Measurements from ENCODE around the gene CDH15. TPM values are rescaled to one million over a fixed set of nuclear protein-coding genes. Genes with fewer than 3 reads are reported as not detected.

Gene CDH15
- total and polyA plus RNA-seq, 2 of the 13 experiments (the other 11 are each of a cell fraction or from before 2014, with no cell fraction given), result 0.74 to 2.2 TPM

DNA sequence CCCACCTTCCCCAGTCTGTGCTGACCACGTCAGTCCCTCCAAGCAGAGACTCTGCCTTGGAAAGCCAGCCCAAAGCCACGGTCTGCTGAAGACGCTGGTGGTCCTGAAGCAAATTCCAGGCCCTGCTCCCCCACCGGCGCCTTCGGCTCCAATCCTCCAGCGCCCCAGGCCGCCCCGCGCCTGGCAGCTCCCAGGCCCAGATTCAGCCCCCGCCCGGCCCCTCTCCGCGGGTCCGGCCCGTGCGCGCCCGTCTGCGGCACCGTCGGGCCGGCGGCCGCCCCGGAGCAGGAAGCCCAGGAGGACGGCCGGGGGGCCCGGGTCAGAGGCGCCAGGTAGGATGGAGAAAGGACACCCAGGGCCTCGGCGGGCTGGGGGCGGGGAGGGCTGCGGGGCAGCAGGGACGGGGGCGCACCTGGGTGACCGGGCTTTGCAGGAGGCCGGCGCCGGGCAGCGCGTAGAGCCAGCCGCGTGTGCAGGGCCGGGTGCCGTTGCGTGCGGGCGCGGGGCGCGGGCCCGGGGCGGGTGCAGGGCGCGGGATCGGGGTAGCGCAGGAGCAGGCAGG, 29.4 kb downstream of the CDH15 start (continued):
- 0 out of 2 replicates have a peak, but pooled peaks have one; percentile 28 for TF ChIP-seq ETV6 (CRISPR knock-in tag; conservative IDR thresholded peaks at IDR 0.05)
- peak; percentile 16; the same call in 1 of the 2 replicates for TF ChIP-seq NR0B2 (CRISPR knock-in tag; IDR thresholded peaks at IDR 0.05)
- TF ChIP-seq ZFY (CRISPR knock-in tag; IDR thresholded peaks at IDR 0.05), result peak; percentile 37

- Histone ChIP-seq H3K4me2 (ENCODE audit: low read depth, low read length) (peak overlapping the region; percentile 98), H3K9ac (ENCODE audit: insufficient read depth, low read depth, low read length) (peak overlapping the region; percentile 92), H3K9me3 (ENCODE audit: low read length) (no peaks in the 10 kb centered on the region), H3K27ac (ENCODE audit: extremely low read length, insufficient read depth, low read length) (peak overlapping the region; percentile 82), H3K27me3 (ENCODE audit: control insufficient read depth in 1 of 2, insufficient read depth in 2 of 2, low read length in 2 of 2) (no peaks in the 10 kb centered on the region; a peak in 1 of 5 replicates), H3K79me2 (ENCODE audit: insufficient read depth, low read length) (peaks cover 19% of the 10 kb centered on the region), H3K4me1 (ENCODE audit: insufficient read depth, low read length) (peaks cover 33% of the 10 kb centered on the region), H3K4me3 (replicated peaks in 1 of 3; ENCODE audit: insufficient read depth in 1 of 3, low read depth in 2 of 3, low read length in 3 of 3) (peak overlapping the region; percentile 62 to 99 (median 92)), H4K20me1 (ENCODE audit: insufficient read depth, low read length) (no peaks in the 10 kb centered on the region), H3K36me3 (replicated peaks in 1 of 2; ENCODE audit: control insufficient read depth in 1 of 2, insufficient read depth in 2 of 2, low read length in 2 of 2) (no peaks in the 10 kb centered on the region; a peak in 1 of 5 replicates), H2AFZ (ENCODE audit: low read length) (no peak overlapping the region)
- FAIRE-seq, result peak; percentile 54
- POLR2A ChIA-PET, result interaction anchor here (0.6 to 3.9 kb wide), 5 partner anchors 10 to 363 kb away, joined by 3 to 44 read pairs (median 8); partner anchors contain the start of gene ZNF778
- WGBS (ENCODE audit: low lambda C conversion rate), result 10% methylated on average over 32 of the region's 111 CpGs
- intact Hi-C loops (cut with micrococcal nuclease; ENCODE audit: unreplicated experiment) (loop anchor here (1.0 to 2.0 kb wide), 2 partner anchors 16 to 17 kb away; partner anchors contain the start of gene ZNF778), in situ Hi-C loops (cut with HindIII; ENCODE audit: extremely low pct_ligation_motif_present, low pct_unique_long_range_greater_than_20kb) (no loop called here)
- CTCF ChIA-PET (ENCODE audit: low intra/inter-chr PET ratio, low total read pairs), result no interaction called here
- peak; percentile 78 for DNase-seq (ENCODE audit: low spot score)
- peak; percentile 32 for ATAC-seq
- BruUV-seq (replicated peaks), result no TSS peak
- TF ChIP-seq AGO2 (optimal IDR thresholded peaks at IDR 0.05; ENCODE audit: low read depth, low read length) (no peak), U2AF2 (IDR thresholded peaks at IDR 0.05; ENCODE audit: low read depth, low read length) (no peak), GATAD2A (CRISPR knock-in tag; IDR thresholded peaks at IDR 0.05) (no peak), HNRNPLL (IDR thresholded peaks at IDR 0.05; ENCODE audit: low read depth, low read length, poor library complexity, severe bottlenecking) (peak; percentile 85), ZNF44 (CRISPR knock-in tag; IDR thresholded peaks at IDR 0.05) (no peak), ETV6 (CRISPR knock-in tag; conservative IDR thresholded peaks at IDR 0.05) (no peak), ZNF234 (CRISPR knock-in tag; conservative IDR thresholded peaks at IDR 0.05) (no peak), NRL (CRISPR knock-in tag; IDR thresholded peaks at IDR 0.05; ENCODE audit: borderline replicate concordance) (peak; percentile 52; the same call in 1 of the 2 replicates), ZBTB3 (CRISPR knock-in tag; IDR thresholded peaks at IDR 0.05; ENCODE audit: borderline replicate concordance, low read depth) (no peak), FUBP1 (CRISPR knock-in tag; IDR thresholded peaks at IDR 0.05; ENCODE audit: borderline replicate concordance) (no peak), SNRNP70 (IDR thresholded peaks at IDR 0.05; ENCODE audit: low read depth, low read length) (no peak)
- TF ChIP-seq, protein P1, sequence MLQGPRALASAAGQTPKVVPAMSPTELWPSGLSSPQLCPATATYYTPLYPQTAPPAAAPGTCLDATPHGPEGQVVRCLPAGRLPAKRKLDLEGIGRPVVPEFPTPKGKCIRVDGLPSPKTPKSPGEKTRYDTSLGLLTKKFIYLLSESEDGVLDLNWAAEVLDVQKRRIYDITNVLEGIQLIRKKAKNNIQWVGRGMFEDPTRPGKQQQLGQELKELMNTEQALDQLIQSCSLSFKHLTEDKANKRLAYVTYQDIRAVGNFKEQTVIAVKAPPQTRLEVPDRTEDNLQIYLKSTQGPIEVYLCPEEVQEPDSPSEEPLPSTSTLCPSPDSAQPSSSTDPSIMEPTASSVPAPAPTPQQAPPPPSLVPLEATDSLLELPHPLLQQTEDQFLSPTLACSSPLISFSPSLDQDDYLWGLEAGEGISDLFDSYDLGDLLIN (CRISPR knock-in tag; IDR thresholded peaks at IDR 0.05; ENCODE audit: borderline replicate concordance), result no peak
- TF ChIP-seq, protein P2, sequence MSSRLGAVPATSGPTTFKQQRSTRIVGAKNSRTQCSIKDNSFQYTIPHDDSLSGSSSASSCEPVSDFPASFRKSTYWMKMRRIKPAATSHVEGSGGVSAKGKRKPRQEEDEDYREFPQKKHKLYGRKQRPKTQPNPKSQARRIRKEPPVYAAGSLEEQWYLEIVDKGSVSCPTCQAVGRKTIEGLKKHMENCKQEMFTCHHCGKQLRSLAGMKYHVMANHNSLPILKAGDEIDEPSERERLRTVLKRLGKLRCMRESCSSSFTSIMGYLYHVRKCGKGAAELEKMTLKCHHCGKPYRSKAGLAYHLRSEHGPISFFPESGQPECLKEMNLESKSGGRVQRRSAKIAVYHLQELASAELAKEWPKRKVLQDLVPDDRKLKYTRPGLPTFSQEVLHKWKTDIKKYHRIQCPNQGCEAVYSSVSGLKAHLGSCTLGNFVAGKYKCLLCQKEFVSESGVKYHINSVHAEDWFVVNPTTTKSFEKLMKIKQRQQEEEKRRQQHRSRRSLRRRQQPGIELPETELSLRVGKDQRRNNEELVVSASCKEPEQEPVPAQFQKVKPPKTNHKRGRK (CRISPR knock-in tag; IDR thresholded peaks at IDR 0.05), result no peak
Observed at GRCh38 chr16:89201439-89202377, 30.2 kb downstream of the CDH15 start.
